Measurements from ENCODE around the gene PITPNM3.

PITPNM3 gene

GRCh38 chr17:6551356-6551755 is 5.0 kb downstream of the PITPNM3 start:
- no peak for DNase-seq

DNA sequence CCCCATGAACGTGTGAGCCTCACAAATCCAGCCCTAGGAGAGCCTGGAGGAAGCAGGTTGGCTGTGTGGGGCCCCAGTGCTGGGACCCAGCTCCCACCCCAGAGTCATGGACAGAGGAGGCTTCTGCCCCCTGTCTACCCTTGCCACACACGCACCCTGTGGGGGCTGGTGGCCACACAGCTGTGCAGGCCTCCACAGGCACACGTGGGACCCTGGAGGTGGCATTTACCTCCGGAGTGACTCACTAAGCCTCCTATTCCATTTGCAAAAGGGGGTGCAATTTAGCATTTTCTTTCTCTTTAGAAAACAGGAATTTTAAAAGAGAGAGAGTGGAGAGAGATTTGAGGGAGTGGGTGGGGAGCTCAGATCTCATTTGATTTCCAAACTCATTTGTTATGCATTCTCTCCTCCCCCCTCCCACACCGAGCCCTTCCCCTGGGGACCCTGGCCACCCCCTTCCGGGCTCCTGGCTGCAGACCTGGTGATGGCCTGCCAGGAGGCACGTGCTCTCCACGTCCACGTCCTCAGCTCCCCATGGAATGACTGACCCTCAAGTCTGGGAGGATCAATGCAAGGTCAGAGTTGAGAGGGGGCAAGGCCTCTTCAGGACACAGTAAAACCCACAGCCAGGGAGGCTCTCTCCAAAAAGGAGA is 6.8 kb downstream of the PITPNM3 start:
- no peak for DNase-seq

GRCh38 chr17:6548578-6549330 is 7.6 kb downstream of the PITPNM3 start:
- no peak for DNase-seq

DNA sequence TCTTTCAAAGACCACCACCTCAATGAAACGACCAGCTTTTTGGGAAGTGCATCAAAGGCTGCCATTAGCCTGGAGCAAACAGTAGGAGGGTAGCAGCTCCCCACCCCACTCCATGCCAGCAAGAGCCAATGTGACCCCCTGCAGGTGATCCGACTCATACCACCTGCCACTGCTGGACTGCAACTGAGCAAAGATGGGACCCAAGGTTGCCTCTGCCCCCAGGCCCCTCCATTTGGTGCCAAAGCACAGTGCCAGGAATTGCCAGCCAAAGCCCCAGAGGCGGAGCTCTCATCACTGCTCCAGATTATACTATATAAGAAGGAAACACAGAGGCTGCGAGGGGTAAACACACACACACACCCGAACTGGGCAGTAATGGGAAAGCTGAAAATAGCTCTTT is 8.3 kb downstream of the PITPNM3 start:
- no peak for DNase-seq

DNA sequence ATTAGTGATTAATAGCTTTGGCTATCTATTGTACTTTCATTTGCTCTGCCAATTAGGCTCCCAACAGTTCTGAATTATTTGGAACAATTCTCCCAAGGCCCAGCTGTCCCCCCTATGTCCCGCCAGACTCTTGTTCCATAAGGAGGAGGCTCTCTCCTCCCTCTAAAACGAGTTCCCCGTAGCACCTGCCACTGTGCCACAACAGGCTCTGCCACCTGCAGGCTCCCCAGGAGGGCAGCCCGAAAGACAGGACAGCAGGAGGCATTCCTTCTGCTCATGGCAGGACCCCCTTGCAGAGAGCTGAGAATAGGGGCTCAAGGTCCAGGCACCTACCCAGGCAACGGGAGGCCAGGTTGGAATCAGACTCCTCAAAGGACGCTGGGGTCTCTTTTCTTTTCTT is 9.0 kb downstream of the PITPNM3 start:
- no peak for DNase-seq

DNA sequence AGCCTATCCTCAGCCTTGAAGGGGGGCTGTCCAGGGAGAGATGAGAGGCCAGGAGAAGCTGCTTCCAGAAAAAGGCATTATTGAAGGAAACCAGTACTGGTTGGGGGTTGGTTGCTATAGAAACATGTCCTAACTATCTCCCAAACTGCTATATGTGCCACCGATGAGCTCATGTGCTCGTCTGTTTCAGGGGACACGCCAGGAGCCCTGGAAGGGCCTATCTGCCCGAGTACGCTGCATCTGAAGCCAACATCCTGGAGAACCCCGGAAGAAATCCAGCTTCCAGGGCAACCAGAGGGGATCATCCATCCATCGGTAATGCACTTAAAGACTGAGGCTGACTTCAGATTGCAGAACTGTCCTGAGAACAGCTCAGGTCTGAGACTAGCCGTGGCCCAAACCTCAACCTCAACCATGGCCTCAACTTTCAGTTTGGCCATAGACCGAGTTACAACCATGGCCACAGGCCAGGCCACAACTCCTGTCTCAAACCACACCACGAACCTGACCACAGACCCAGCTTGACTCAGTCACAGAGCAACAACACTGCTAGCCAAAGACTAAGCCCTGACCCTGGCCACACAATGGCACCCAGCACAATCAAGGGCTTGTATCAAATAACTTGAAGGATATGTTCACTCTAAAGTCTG is 10.2 kb downstream of the PITPNM3 start:
- peak; percentile 54 for DNase-seq

GRCh38 chr17:6545291-6545690 is 11.1 kb downstream of the PITPNM3 start:
- no peak for DNase-seq

- DNase-seq: no peak
Observed at GRCh38 chr17:6544011-6544370, 12.4 kb downstream of the PITPNM3 start.

- DNase-seq: no peak
Observed at GRCh38 chr17:6543079-6544010, 13.0 kb downstream of the PITPNM3 start.

GRCh38 chr17:6542577-6542976 is 13.8 kb downstream of the PITPNM3 start:
- DNase-seq: no peak

DNA sequence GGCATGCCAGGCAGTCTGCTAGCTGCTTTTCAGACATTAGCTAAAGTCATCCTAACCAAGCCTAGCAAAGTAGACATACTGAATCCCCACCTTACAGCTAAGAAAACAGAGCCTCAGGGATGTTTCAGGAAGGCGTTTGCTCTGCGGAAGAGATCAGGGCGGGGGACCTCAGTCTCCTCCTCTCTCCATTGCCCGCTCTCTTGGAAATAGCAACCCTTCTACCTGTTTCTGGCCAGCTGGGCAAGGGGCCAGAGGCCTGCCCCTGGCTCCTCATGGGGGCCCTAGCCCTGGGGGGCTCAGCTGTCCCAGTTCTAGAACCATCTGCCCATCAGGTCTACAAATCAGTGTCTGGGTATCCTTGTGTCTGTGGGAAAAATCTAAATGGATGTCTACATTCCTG is 14.5 kb downstream of the PITPNM3 start:
- no peak for DNase-seq

DNA sequence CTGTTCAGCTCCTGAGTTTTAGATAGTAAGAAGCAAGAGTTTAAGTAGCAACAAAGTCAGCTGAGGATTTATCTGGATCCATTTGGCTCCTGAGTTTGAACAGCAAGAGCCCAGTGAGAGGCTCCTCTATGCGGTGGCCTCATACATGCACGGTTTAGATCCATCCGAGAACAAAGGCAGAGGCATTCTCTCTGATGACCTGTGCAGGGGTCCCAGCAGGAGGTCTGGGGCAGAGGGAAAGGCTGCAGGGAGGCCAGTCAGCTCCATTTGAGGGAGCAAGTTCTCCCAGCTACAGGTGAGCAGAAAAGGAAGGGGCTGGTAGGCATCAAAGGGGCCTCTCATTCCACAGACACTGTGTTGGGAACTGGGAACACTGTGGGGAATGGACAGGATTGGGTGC is 16.5 kb downstream of the PITPNM3 start:
- no peak for DNase-seq

DNA sequence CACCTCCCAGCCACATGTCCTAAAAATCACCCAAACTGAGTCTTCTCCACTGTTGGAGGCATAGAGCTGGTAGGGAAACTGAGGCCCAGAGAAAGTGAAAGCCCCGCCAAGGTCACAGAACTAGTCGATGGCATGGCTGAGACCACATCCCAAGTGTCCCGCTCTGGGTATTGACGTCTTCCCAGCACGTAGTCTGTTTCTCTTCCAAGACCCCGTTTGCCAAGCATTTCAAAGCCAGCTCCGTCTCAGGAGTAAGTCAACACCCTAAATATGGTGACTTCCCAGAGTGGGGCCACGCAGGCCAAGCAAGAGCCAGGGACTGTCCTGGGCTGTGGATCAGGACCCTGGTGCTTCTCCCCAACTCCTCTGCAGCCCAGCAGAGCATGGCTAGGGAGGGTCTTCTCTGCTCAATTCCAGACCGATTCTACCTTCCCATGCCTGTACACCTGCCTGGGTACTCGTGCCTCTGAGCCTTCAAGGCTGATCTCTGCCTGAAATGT is 19.7 kb downstream of the PITPNM3 start:
- DNase-seq: no peak

DNA sequence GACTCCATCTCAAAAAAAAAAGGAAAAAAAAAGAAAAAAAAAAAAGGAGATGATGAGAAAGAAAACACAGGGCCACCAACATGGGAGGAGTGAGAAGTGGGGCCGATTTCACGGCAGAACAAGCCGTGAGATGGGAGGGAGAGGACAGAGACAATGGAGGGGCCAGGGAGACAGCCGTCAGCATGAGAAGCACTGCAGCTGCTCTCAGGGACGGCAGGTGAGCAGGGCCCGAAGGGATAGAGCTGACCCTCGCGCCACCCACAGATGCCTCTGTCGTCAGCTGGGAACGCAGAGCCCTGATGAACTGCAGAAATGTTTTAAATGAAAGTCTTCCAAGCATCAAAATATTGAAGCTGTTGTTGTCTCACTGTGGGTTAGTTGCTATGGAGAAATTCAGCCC is 20.3 kb downstream of the PITPNM3 start:
- DNase-seq: no peak

GRCh38 chr17:6534846-6535514 is 21.4 kb downstream of the PITPNM3 start:
- DNase-seq: no peak

- no peak for DNase-seq
Observed at GRCh38 chr17:6532441-6532885, 23.9 kb downstream of the PITPNM3 start.

- no peak for DNase-seq
Observed at GRCh38 chr17:6531575-6531974, 24.8 kb downstream of the PITPNM3 start.

DNA sequence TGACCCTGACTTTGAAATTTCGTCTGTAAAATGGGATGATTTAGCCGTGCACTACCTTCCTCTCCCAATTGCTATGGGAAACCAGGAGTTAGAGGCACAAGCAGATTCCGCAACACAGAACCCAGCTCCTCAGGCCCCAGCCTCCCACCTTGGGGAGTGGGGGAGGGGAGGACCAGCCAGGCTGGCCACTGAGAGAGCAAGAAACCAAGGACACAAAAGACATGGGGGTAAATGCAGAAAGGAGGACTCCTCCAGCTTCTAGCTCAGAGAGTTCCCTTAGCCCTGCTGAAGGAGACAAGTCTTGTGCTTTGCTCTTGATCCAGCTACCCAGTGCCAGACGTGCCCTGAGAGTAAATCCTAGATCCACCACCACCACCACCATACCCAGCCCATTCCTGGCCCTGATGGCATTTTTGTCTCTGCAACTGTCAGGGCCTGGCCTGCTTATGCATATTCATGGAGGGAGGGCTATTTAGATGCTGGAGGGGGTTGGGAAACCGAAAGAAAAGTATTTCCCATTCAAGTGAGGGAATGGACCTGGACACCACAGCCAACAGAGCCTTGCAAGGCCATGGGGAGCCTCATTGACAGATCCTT is 25.9 kb downstream of the PITPNM3 start:
- no peak for DNase-seq

DNA sequence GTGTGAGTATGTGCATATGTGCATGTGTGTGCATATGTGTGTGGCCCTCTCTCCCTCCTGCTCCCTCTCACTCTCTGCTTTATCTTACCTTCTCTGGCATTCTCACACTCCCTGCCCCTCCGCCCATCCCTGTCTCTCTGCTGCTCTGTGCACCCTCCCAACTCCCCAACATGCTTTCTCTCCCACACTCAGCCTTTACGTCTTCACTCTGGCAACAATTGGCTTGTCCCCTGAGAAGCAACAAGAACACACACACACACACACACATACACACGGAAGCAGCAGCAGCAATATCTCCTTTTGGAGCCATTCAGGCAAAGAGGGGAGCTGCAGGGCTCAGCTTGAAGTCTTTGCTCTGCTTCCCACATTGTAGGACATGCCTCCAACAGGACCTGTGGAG is 27.8 kb downstream of the PITPNM3 start:
- DNase-seq: no peak

GRCh38 chr17:6526362-6527152 is 29.8 kb downstream of the PITPNM3 start:
- DNase-seq: no peak

DNA sequence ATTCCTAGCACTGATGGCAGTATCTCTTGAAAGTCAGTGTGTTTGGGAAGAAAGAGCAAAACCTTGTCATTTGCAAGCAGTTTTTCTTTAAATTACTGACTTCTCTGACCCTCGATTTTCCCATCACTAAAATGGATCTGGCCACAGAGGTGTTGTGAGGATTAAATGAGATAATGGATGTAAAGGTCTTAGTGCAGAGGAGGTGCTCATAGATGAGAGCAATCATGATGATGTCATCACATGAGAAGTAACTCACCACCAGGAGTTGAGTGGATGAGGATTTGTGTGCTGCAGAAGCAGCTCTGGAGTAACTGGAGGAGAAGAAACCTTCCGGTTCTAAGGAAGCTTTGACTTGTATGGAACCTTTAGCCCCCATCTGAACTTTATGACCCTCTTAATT is 30.6 kb downstream of the PITPNM3 start:
- DNase-seq: no peak
